NB4 (cell line): ENCODE measurements around the gene ITGAE.

Source experiments
- POLR2A ChIP-seq: IDR thresholded peaks from 2 replicates; pipeline ENCODE4 v1.6.1; 2011; ENCODE audit warnings: mild to moderate bottlenecking; ENCODE audit not compliant: insufficient read length; ENCODE audit errors: extremely low read depth
- TF ChIP-seq, protein P1 (sequence below): IDR thresholded peaks from one replicate; pipeline ENCODE4 v1.5.1; 2012; ENCODE audit warnings: low read depth, low read length

DNA sequence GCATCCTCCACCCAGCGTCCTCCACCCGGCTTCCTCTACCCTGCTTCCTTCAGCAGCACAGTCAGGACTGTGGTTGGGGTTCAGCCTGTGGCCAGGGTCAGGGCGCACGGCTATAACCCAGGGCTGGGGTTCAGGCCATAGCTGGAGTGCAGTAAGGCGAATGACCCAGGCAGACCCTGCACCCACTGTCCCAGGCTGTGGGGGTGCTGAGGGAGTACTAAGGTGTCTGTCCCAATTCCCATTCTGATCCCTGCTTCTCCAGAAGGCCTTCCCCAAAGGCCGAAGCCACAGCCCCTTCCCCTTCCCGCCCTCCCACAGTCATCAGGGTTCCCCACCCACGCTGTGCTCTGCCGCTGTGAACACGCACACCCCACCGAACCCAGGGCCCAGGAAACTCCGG, 119.9 kb downstream of the ITGAE start:
- TF ChIP-seq, protein P1, sequence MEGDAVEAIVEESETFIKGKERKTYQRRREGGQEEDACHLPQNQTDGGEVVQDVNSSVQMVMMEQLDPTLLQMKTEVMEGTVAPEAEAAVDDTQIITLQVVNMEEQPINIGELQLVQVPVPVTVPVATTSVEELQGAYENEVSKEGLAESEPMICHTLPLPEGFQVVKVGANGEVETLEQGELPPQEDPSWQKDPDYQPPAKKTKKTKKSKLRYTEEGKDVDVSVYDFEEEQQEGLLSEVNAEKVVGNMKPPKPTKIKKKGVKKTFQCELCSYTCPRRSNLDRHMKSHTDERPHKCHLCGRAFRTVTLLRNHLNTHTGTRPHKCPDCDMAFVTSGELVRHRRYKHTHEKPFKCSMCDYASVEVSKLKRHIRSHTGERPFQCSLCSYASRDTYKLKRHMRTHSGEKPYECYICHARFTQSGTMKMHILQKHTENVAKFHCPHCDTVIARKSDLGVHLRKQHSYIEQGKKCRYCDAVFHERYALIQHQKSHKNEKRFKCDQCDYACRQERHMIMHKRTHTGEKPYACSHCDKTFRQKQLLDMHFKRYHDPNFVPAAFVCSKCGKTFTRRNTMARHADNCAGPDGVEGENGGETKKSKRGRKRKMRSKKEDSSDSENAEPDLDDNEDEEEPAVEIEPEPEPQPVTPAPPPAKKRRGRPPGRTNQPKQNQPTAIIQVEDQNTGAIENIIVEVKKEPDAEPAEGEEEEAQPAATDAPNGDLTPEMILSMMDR: no peak
- TF ChIP-seq POLR2A: no peak
